HepG2 (cell line): ENCODE results near the gene TTC28.

Experiments
- FOSL1 ChIP-seq: sonication (generic); formaldehyde crosslinking; IDR thresholded peaks from 2 replicates; pipeline ENCODE4 v1.9.0; 2021; ENCODE audit warnings: missing genetic modification reagents, borderline replicate concordance
- HMG20A ChIP-seq: IDR thresholded peaks from 2 replicates; pipeline ENCODE4 v1.6.1; 2016; ENCODE audit warnings: borderline replicate concordance
- KLF16 ChIP-seq, 2 experiments: sonication (generic) in 1 of 2; formaldehyde crosslinking in 1 of 2; IDR thresholded peaks; 2 replicates each; pipeline versions ENCODE4 v1.6.1 to v1.8.0; 2016 to 2023; ENCODE audit warnings: missing genetic modification reagents in 2 of 2, missing compliant biosample characterization in 1 of 2
- MIXL1 ChIP-seq: IDR thresholded peaks from 2 replicates; pipeline ENCODE4 v1.6.1; 2016
- NR2C2 ChIP-seq: sonication (generic); formaldehyde crosslinking; IDR thresholded peaks from 2 replicates; pipeline ENCODE4 v1.4.0; 2020; ENCODE audit warnings: missing genetic modification reagents, mild to moderate bottlenecking, moderate library complexity, borderline replicate concordance
- POLR2A ChIP-seq, 2 experiments: IDR thresholded peaks; 2 replicates each; pipeline ENCODE4 v1.6.1; 2011; ENCODE audit warnings: low read depth in 2 of 2, low read length in 2 of 2, mild to moderate bottlenecking in 1 of 2, moderate library complexity in 1 of 2; ENCODE audit not compliant: insufficient read depth in 1 of 2
- SIN3B ChIP-seq: fragments of 150-350 bp; IDR thresholded peaks from 2 replicates; pipeline ENCODE4 v1.6.1; 2014; ENCODE audit warnings: low read length
- THAP7 ChIP-seq: sonication (generic); formaldehyde crosslinking; IDR thresholded peaks from 2 replicates; pipeline ENCODE4 v1.8.1; 2023; ENCODE audit warnings: mild to moderate bottlenecking, missing genetic modification reagents
- ZNF263 ChIP-seq: sonication (generic); formaldehyde crosslinking; IDR thresholded peaks from 2 replicates; pipeline ENCODE4 v1.4.0; 2020; ENCODE audit warnings: missing genetic modification reagents
- ZNF589 ChIP-seq: sonication (generic); formaldehyde crosslinking; conservative IDR thresholded peaks from 2 replicates; pipeline ENCODE4 v1.8.0; 2022; ENCODE audit warnings: mild to moderate bottlenecking, moderate library complexity, missing genetic modification reagents
- TF ChIP-seq, protein P1 (sequence below): sonication (generic); formaldehyde crosslinking; IDR thresholded peaks from 2 replicates; pipeline ENCODE4 v1.9.0; 2021; ENCODE audit warnings: missing genetic modification reagents, borderline replicate concordance
- TF ChIP-seq, protein P2 (sequence below): sonication (generic); formaldehyde crosslinking; conservative IDR thresholded peaks from 2 replicates; pipeline ENCODE4 v1.4.0; 2020; ENCODE audit warnings: missing genetic modification reagents

DNA sequence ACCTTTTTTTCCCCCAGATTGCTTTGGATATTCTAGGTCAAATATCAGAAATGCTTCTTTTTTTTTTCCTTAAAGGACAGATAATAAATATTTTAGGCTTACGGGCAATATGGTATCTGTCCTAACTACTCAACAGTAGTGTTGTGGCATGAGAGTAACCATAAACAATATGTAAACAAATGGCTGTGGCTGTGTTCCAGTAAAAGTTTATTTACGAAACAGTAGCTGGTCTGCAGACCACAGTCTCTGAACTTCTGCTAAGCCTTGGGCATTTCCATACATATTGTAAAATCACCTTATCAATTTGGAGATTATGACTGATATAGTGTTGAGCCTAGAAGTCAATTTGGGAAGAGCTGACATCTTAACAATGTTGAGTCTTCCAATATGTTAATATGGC is 621.6 kb downstream of the TTC28 start:
- TF ChIP-seq POLR2A (IDR thresholded peaks at IDR 0.05; ENCODE audit: insufficient read depth in 1 of 2, low read depth in 2 of 2, low read length in 2 of 2) (no peak), NR2C2 (no peak), HMG20A (no peak), ZNF589 (CRISPR knock-in tag) (no peak), MIXL1 (CRISPR knock-in tag) (no peak), FOSL1 (CRISPR knock-in tag) (no peak), SIN3B (no peak), THAP7 (no peak), KLF16 (CRISPR knock-in tag; IDR thresholded peaks at IDR 0.05) (no peak), ZNF263 (CRISPR knock-in tag) (no peak)
- TF ChIP-seq, protein P1, sequence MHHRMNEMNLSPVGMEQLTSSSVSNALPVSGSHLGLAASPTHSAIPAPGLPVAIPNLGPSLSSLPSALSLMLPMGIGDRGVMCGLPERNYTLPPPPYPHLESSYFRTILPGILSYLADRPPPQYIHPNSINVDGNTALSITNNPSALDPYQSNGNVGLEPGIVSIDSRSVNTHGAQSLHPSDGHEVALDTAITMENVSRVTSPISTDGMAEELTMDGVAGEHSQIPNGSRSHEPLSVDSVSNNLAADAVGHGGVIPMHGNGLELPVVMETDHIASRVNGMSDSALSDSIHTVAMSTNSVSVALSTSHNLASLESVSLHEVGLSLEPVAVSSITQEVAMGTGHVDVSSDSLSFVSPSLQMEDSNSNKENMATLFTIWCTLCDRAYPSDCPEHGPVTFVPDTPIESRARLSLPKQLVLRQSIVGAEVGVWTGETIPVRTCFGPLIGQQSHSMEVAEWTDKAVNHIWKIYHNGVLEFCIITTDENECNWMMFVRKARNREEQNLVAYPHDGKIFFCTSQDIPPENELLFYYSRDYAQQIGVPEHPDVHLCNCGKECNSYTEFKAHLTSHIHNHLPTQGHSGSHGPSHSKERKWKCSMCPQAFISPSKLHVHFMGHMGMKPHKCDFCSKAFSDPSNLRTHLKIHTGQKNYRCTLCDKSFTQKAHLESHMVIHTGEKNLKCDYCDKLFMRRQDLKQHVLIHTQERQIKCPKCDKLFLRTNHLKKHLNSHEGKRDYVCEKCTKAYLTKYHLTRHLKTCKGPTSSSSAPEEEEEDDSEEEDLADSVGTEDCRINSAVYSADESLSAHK (CRISPR knock-in tag): no peak
- TF ChIP-seq, protein P2, sequence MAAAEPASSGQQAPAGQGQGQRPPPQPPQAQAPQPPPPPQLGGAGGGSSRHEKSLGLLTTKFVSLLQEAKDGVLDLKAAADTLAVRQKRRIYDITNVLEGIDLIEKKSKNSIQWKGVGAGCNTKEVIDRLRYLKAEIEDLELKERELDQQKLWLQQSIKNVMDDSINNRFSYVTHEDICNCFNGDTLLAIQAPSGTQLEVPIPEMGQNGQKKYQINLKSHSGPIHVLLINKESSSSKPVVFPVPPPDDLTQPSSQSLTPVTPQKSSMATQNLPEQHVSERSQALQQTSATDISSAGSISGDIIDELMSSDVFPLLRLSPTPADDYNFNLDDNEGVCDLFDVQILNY: no peak
